HG02943 (cell line): ENCODE data around the gene SLC9C2.
"Not testable (repeated sequence)": the region's sequence is repeated elsewhere in the genome, so short reads cannot be mapped to it uniquely, and the experiment has no call there.

Experiments
- ATAC-seq: cut with Tn5 transposase; IDR thresholded peaks from one replicate; pipeline ENCODE4 v1.9.1; 2021; ENCODE audit warnings: mild to moderate bottlenecking, low read depth, moderate library complexity; ENCODE audit not compliant: unreplicated experiment

The SLC9C2 gene

GRCh38 chr1:173529106-173529505 is 73.8 kb downstream of the SLC9C2 start:
- ATAC-seq: no peak

DNA sequence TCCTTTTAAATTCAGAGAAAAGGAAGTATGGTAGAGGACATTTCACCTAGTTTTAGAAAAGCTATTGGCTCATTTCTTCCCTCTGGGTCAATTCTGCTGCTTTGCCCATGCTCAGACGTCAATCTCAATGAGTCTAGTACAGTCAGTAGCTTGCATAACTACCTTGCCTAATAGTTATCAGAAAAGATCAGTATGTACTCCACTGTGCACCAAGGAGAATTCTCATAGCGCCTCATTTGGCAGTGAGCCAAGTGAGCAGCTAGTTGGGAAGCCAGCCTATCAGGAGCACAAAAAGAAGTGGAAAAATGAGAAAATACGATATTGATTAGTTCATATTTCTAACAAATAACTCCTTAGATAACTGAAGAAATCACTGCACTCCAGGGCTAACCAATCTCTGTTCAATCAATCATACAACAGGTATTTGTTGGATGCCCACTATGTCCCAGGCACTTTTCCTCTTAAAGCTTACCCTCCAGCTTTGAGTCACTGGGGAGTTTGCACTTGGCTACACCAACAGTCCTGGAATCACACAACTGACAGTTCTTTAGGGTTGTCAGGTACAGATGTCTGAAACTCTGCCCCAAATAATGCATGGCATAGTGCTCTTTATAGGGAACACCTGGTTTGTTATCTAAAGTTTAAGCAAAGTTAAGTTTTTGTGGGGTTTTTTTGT is 75.6 kb downstream of the SLC9C2 start:
- ATAC-seq: no peak

GRCh38 chr1:173525926-173526325 is 76.9 kb downstream of the SLC9C2 start:
- ATAC-seq: no peak

- no peak for ATAC-seq
These were observed 79.5 kb downstream of the SLC9C2 start for GRCh38 chr1:173523329-173523728.

DNA sequence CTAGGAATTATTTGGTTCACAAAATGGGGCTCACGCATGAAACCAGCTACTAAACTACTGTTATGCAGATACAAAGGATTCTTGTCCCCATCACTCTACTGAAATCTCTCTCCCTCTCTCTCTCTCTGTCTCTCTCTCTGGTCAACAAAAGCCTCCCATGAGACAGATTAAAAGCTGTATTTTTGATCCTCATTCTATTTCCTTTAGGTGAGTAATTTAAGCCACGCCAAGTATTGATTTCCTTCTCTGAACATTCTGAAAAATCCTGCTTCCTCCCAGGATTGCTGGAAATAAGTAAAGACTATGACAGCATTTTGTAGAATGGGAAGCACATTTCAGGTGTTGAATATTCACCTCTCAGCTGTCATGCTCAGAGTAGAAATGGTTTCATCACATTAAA is 82.1 kb downstream of the SLC9C2 start:
- no peak for ATAC-seq

DNA sequence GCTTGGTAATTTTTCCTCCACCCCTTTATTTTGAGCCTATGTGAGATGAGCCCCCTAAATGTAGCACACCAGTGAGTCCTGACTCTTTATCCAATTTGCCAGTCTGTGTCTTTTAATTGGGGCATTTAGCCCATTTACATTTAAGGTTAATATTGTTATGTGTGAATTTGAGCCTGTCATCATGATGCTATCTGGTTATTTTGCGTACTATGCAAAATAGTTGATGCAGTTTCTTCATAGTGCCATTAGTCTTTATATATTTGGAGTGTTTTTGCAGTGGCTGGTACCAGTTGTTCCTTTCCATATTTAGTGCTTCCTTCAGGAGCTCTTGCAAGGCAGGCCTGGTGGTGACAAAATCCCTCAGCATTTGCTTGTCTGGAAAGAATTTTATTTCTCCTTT is 88.4 kb downstream of the SLC9C2 start:
- not testable (repeated sequence) for ATAC-seq

GRCh38 chr1:173509797-173510196 is 93.1 kb downstream of the SLC9C2 start:
- ATAC-seq: no peak

GRCh38 chr1:173508541-173508940 is 94.3 kb downstream of the SLC9C2 start:
- ATAC-seq: no peak

GRCh38 chr1:173507847-173508209 is 95.0 kb downstream of the SLC9C2 start:
- no peak for ATAC-seq

- no peak for ATAC-seq
These were observed 95.5 kb downstream of the SLC9C2 start for GRCh38 chr1:173507205-173507846.

DNA sequence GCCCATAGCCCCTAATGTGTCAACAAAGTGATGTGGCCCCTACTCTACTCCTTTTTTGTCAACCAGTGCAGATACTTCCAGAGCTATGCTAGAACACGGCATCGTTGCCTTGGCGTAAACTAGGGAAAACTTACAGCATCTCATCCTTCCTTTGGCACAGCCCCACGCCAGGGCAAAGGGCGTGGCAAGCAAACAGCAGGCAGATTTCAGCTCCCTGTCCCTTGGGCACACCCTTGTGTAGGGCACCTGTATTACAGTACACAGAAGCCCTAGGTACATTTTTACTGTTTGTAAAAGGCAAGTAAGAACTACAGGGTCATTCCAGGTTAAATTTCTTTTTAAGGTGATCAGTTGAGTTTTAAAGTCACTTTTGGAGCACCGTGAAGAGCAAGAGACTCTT is 96.4 kb downstream of the SLC9C2 start:
- ATAC-seq: no peak

GRCh38 chr1:173505391-173505790 is 97.5 kb downstream of the SLC9C2 start:
- ATAC-seq: no peak

GRCh38 chr1:173504268-173504667 is 98.6 kb downstream of the SLC9C2 start:
- ATAC-seq: no peak

DNA sequence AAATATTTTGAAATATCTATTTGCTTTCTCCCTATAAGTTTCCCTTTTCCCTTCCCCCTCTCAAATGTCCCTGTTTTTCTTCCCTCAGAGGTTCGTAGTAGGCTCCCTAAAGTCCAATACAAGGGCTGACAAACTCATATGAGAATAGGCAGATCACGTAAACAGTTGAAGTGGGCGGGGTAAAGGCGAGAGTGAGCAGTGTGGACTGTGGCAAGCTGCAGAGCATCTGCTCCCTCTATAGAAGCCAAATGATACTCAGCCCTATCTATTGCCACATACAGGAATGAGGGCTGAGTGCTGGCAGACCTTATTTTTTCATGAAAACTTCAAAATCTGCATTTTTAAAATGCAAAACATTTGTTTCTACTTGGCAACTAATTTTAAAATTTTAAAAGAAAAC is 99.5 kb downstream of the SLC9C2 start:
- ATAC-seq: no peak

DNA sequence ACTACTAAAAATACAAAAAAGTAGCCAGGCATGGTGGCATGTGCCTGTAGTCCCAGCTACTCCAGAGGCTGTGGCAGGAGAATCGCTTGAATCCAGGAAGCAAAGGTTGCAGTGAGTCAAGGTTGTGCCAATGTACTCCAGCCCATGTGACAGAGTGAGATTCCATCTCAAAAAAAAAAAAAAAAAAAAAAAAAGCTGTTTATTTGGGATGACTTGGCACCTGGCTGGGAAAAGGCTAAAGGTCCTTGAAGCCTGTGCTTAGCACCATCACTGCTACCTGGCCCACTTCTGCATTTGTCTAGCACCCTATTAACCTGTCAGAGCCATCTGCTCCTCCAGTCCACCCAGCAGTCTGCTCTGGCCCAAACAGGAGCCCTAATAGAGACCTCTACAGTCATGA is 100.8 kb downstream of the SLC9C2 start:
- no peak for ATAC-seq

DNA sequence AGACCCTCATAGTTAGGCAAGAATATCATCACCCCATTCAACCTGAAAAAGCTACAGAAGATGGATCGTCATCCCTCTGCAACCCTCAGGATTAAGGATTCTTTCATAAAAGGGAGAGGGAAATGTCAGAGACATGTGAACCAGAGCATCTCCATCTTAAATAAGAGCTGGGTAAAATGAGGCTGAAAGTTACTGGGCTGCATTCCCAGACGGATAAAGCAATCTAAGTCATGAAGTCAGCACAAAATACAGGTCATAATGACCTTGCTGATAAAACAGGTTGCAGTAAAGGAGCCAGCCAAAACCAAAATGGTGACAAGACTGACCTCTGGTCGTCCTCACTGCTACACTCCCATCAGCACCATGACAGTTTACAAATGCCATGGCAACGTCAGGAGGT is 103.1 kb downstream of the SLC9C2 start:
- no peak for ATAC-seq

- no peak for ATAC-seq
These were observed 106.0 kb downstream of the SLC9C2 start for GRCh38 chr1:173496757-173497320.

GRCh38 chr1:173495609-173496267 is 107.1 kb downstream of the SLC9C2 start:
- no peak for ATAC-seq

GRCh38 chr1:173493125-173493524 is 109.7 kb downstream of the SLC9C2 start:
- ATAC-seq: not testable (repeated sequence)

DNA sequence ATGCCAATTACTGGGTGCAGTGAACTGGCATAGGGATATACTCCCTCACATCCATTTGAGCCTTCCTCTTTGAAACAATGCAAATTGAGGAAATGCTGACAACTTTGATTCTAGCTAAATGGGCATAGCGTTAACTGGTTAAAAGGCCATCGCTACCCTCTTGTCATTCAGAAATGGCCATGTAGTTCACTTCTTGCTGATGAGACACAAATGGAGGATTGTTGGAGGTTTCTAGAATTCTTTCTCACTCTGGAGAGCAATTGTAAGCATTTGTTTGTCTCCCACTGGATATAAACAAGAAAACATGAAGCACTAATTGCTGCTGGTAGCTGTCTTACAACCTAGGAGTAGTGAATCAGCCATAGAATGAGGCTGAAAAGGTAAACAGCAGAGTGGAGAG is 111.4 kb downstream of the SLC9C2 start:
- ATAC-seq: no peak

GRCh38 chr1:173489929-173490328 is 112.9 kb downstream of the SLC9C2 start:
- ATAC-seq: no peak
